HepG2 (cell line): ENCODE data around the gene ADARB2. TPM values are rescaled to one million over a fixed set of nuclear protein-coding genes. Genes with fewer than 3 reads are reported as not detected.

ENCODE experiments used
- ATAC-seq: fragments of 200-7000 bp; cut with Tn5 transposase; 3 replicates; pipeline ENCODE4 v1.9.1; 2020; ENCODE audit warnings: mild to moderate bottlenecking, moderate library complexity
- BruUV-seq: library from RNA; stranded (reverse); fragments of 400-500 nt; replicated peaks from 2 replicates; lab custom pipeline; 2021; lab: Mats Ljungman, UMichigan
- CTCF ChIA-PET: fragments of 300-600 bp; formaldehyde crosslinking; extraction: SDS; loops from one replicate; lab custom pipeline; 2021; ENCODE audit warnings: low total read pairs, inconsistent platforms, low intra/inter-chr PET ratio; lab: Yijun Ruan, JAX
- POLR2A ChIA-PET: fragments of 350-600 bp; sonication (Branson Sonifier 250); formaldehyde crosslinking; loops from one replicate; lab custom pipeline; 2020; ENCODE audit warnings: antibody characterized with exemption, inconsistent platforms; lab: Yijun Ruan, JAX
- DNase-seq: peaks from one replicate; pipeline ENCODE4 v3.0.0-alpha.2; 2015; ENCODE audit warnings: low spot score
- FAIRE-seq: peaks from 3 replicates; lab custom pipeline; 2011; peaks lifted over from hg19 to GRCh38; lab: Jason Lieb, UNC
- H2AFZ ChIP-seq: one replicate; pipeline ENCODE4 v1.6.1; 2011; ENCODE audit warnings: low read length, inconsistent platforms
- H3K27ac ChIP-seq: fragments of 300-600 bp; 3 replicates; pipeline ENCODE4 v1.8.0; 2011; ENCODE audit warnings: mixed run types, mild to moderate bottlenecking, mixed read lengths, low read length, inconsistent platforms; ENCODE audit not compliant: insufficient read depth; ENCODE audit errors: extremely low read length
- H3K27me3 ChIP-seq, 2 experiments: fragments of 200-600 bp in 1 of 2; 2 replicates in 1 of 2; 3 replicates in 1 of 2; pipeline versions ENCODE4 v1.6.0 to v1.8.0; 2011; ENCODE audit warnings: low read length in 2 of 2, mild to moderate bottlenecking in 2 of 2, moderate library complexity in 2 of 2, inconsistent platforms in 1 of 2; ENCODE audit not compliant: insufficient read depth in 2 of 2, control insufficient read depth in 1 of 2
- H3K36me3 ChIP-seq, 2 experiments: fragments of 200-600 bp in 1 of 2; replicated peaks in 1 of 2; 2 replicates in 1 of 2; 3 replicates in 1 of 2; pipeline versions ENCODE4 v1.5.1 to v1.8.0; 2011; ENCODE audit warnings: low read length in 2 of 2, inconsistent platforms in 1 of 2; ENCODE audit not compliant: insufficient read depth in 2 of 2, control insufficient read depth in 1 of 2
- H3K4me1 ChIP-seq: 2 replicates; pipeline ENCODE4 v1.5.1; 2012; ENCODE audit warnings: low read length, inconsistent platforms; ENCODE audit not compliant: insufficient read depth
- H3K4me2 ChIP-seq: 2 replicates; pipeline ENCODE4 v1.6.0; 2011; ENCODE audit warnings: low read depth, low read length, inconsistent platforms
- H3K4me3 ChIP-seq, 3 experiments: fragments of 200-600 bp in 1 of 3; sonication (generic), shearing (Covaris generic) in 1 of 3; replicated peaks in 1 of 3; 2 replicates each; pipeline ENCODE4 v1.5.1; 2011 to 2016; ENCODE audit warnings: low read length in 3 of 3, inconsistent platforms in 2 of 3, low read depth in 2 of 3, mild to moderate bottlenecking in 2 of 3, control low read depth in 1 of 3, mixed read lengths in 1 of 3; ENCODE audit not compliant: insufficient read depth in 1 of 3
- H3K79me2 ChIP-seq: one replicate; pipeline ENCODE4 v1.6.1; 2011; ENCODE audit warnings: low read length, inconsistent platforms; ENCODE audit not compliant: insufficient read depth
- H3K9ac ChIP-seq: 2 replicates; pipeline ENCODE4 v1.6.0; 2011; ENCODE audit warnings: mild to moderate bottlenecking, low read depth, low read length, inconsistent platforms; ENCODE audit not compliant: insufficient read depth
- H3K9me3 ChIP-seq: 2 replicates; pipeline ENCODE4 v1.5.1; 2012; ENCODE audit warnings: mild to moderate bottlenecking, low read length
- H4K20me1 ChIP-seq: 2 replicates; pipeline ENCODE4 v1.6.0; 2011; ENCODE audit warnings: inconsistent platforms, mild to moderate bottlenecking, low read length, moderate library complexity; ENCODE audit not compliant: insufficient read depth
- ATF4 ChIP-seq, 2 experiments: fragments of 450-650 bp in 1 of 2; sonication (generic) in 1 of 2; formaldehyde crosslinking; IDR thresholded peaks; 2 replicates each; pipeline versions ENCODE4 v1.5.0 to v1.8.0; 2020 to 2022; ENCODE audit warnings: mild to moderate bottlenecking in 1 of 2, missing genetic modification reagents in 1 of 2
- CREM ChIP-seq, 2 experiments: sonication (generic) in 1 of 2; formaldehyde crosslinking in 1 of 2; IDR thresholded peaks; 2 replicates each; pipeline versions ENCODE4 v1.4.0 to v1.6.1; 2016 to 2020; ENCODE audit warnings: antibody characterized with exemption in 1 of 2, mild to moderate bottlenecking in 1 of 2, missing genetic modification reagents in 1 of 2
- ELF3 ChIP-seq: IDR thresholded peaks from 2 replicates; pipeline ENCODE4 v1.6.1; 2016; ENCODE audit warnings: missing genetic modification reagents, missing compliant biosample characterization
- MAFF ChIP-seq: IDR thresholded peaks from 2 replicates; pipeline ENCODE4 v1.6.1; 2011; ENCODE audit warnings: low read depth, low read length, improper control_type of control experiment
- MTF2 ChIP-seq: sonication (generic); formaldehyde crosslinking; IDR thresholded peaks from 2 replicates; pipeline ENCODE4 v1.5.0; 2020; ENCODE audit warnings: missing genetic modification reagents, borderline replicate concordance
- SALL1 ChIP-seq: sonication (generic); formaldehyde crosslinking; IDR thresholded peaks from 2 replicates; pipeline ENCODE4 v1.8.0; 2022; ENCODE audit warnings: mild to moderate bottlenecking, missing genetic modification reagents
- SNAPC4 ChIP-seq: sonication (generic); formaldehyde crosslinking; IDR thresholded peaks from 2 replicates; pipeline ENCODE4 v1.4.0; 2020; ENCODE audit warnings: mild to moderate bottlenecking, missing genetic modification reagents
- TOE1 ChIP-seq: sonication (generic); formaldehyde crosslinking; IDR thresholded peaks from 2 replicates; pipeline ENCODE4 v1.4.0; 2020; ENCODE audit warnings: mild to moderate bottlenecking, missing genetic modification reagents
- ZBTB3 ChIP-seq: sonication (generic); formaldehyde crosslinking; IDR thresholded peaks from 2 replicates; pipeline ENCODE4 v1.4.0; 2020; ENCODE audit warnings: low read depth, mild to moderate bottlenecking, moderate library complexity, missing genetic modification reagents, borderline replicate concordance
- ZNF207 ChIP-seq: fragments of 450-650 bp; IDR thresholded peaks from 2 replicates; pipeline ENCODE4 v1.6.1; 2016; ENCODE audit warnings: antibody characterized with exemption, borderline replicate concordance
- ZNF224 ChIP-seq: sonication (generic); formaldehyde crosslinking; IDR thresholded peaks from 2 replicates; pipeline ENCODE4 v1.5.0; 2020; ENCODE audit warnings: mild to moderate bottlenecking, missing genetic modification reagents
- ZNF333 ChIP-seq: sonication (generic); formaldehyde crosslinking; IDR thresholded peaks from 2 replicates; pipeline ENCODE4 v1.4.0; 2020; ENCODE audit warnings: mild to moderate bottlenecking, missing genetic modification reagents, borderline replicate concordance
- ZNF383 ChIP-seq: sonication (generic); formaldehyde crosslinking; IDR thresholded peaks from 2 replicates; pipeline ENCODE4 v1.4.0; 2020; ENCODE audit warnings: missing genetic modification reagents, mild to moderate bottlenecking, borderline replicate concordance
- ZNF549 ChIP-seq: sonication (generic); formaldehyde crosslinking; IDR thresholded peaks from 2 replicates; pipeline ENCODE4 v1.5.0; 2020; ENCODE audit warnings: missing genetic modification reagents
- ZNF607 ChIP-seq: sonication (generic); formaldehyde crosslinking; IDR thresholded peaks from 2 replicates; pipeline ENCODE4 v1.5.1; 2020; ENCODE audit warnings: missing genetic modification reagents, mild to moderate bottlenecking, borderline replicate concordance
- WGBS: methylation state at CpG from one replicate; pipeline ENCODE4 v1.1.6; 2017; ENCODE audit warnings: low lambda C conversion rate; 5-methylcytosine and 5-hydroxymethylcytosine counted together
- in situ Hi-C: cut with HindIII; loops from 2 replicates; pipeline ENCODE4 v1.10.0; 2017; ENCODE audit warnings: low pct_unique_long_range_greater_than_20kb; ENCODE audit not compliant: extremely low pct_ligation_motif_present
- intact Hi-C: fragments of 100-400 bp; cut with micrococcal nuclease; formaldehyde crosslinking; loops from one replicate; pipeline ENCODE4 v1.10.0; 2022; ENCODE audit not compliant: unreplicated experiment
- polyA plus RNA-seq, 8 experiments: library from polyadenylated mRNA; depleted of rRNA in 3 of 8; stranded (reverse) in 7 of 8; unstranded in 1 of 8; fragments of >200 nt; fragmentation: Illumina TruSeq in 4 of 8; extraction: Trizol in 4 of 8; gene quantifications; 2 replicates each; pipeline versions ENCODE4 v1.2.1 to v1.2.3, GENCODE V29; 2011 to 2016; ENCODE audit warnings: low read depth in 4 of 8, missing spikeins in 1 of 8, mixed read lengths in 1 of 8; ENCODE audit not compliant: insufficient read depth in 1 of 8
- total RNA-seq, 5 experiments: library from RNA; depleted of rRNA; stranded (reverse); fragments of >200 nt; fragmentation: Illumina TruSeq; extraction: Trizol; gene quantifications; 2 replicates each; pipeline ENCODE4 v1.2.3, GENCODE V29; 2016; ENCODE audit warnings: low read depth in 1 of 5
- TF ChIP-seq, protein P1 (sequence below): sonication (generic); formaldehyde crosslinking; conservative IDR thresholded peaks from 2 replicates; pipeline ENCODE4 v1.4.0; 2020; ENCODE audit warnings: missing genetic modification reagents
- TF ChIP-seq, protein P2 (sequence below): IDR thresholded peaks from 2 replicates; pipeline ENCODE4 v1.6.1; 2016; ENCODE audit warnings: low read depth, borderline replicate concordance
- TF ChIP-seq, protein P3 (sequence below): sonication (generic); formaldehyde crosslinking; IDR thresholded peaks from 2 replicates; pipeline ENCODE4 v1.5.0; 2020; ENCODE audit warnings: missing genetic modification reagents

Gene ADARB2
- total and polyA plus RNA-seq, 2 of the 13 experiments (the other 11 are each of a cell fraction or from before 2014, with no cell fraction given) = not detected

- Histone ChIP-seq H3K4me3 (no peak overlapping the region), H3K36me3 (no peaks in the 10 kb centered on the region), H3K4me2 (no peak overlapping the region), H3K9me3 (no peaks in the 10 kb centered on the region), H3K27me3 (peaks cover 2 to 49% of the 10 kb centered on the region in 2 experiments; a peak in 4 of 5 replicates), H3K79me2 (no peaks in the 10 kb centered on the region), H4K20me1 (no peaks in the 10 kb centered on the region), H3K27ac (no peak overlapping the region), H2AFZ (no peak overlapping the region), H3K9ac (no peak overlapping the region), H3K4me1 (no peaks in the 10 kb centered on the region)
- WGBS = 2% methylated on average over 5 of the region's 8 CpGs
- ATAC-seq (no peak), DNase-seq (no peak), FAIRE-seq (no peak)
- ChIA-PET POLR2A (no interaction called here), CTCF (no interaction called here)
- intact Hi-C loops = no loop called here
- in situ Hi-C loops = no loop called here
- no TSS peak for BruUV-seq
- no peak for TF ChIP-seq ZBTB3 (CRISPR knock-in tag)
- no peak for TF ChIP-seq ZNF383 (CRISPR knock-in tag)
- TF ChIP-seq, protein P1, sequence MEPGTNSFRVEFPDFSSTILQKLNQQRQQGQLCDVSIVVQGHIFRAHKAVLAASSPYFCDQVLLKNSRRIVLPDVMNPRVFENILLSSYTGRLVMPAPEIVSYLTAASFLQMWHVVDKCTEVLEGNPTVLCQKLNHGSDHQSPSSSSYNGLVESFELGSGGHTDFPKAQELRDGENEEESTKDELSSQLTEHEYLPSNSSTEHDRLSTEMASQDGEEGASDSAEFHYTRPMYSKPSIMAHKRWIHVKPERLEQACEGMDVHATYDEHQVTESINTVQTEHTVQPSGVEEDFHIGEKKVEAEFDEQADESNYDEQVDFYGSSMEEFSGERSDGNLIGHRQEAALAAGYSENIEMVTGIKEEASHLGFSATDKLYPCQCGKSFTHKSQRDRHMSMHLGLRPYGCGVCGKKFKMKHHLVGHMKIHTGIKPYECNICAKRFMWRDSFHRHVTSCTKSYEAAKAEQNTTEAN (CRISPR knock-in tag) = no peak
- TF ChIP-seq MTF2 (CRISPR knock-in tag) = no peak
- no peak for TF ChIP-seq MAFF
- TF ChIP-seq ZNF607 (CRISPR knock-in tag) = no peak
- no peak for TF ChIP-seq SNAPC4 (CRISPR knock-in tag)
- TF ChIP-seq ZNF224 = no peak
- no peak for TF ChIP-seq SALL1
- TF ChIP-seq ELF3 (CRISPR knock-in tag) = no peak
- TF ChIP-seq, protein P2, sequence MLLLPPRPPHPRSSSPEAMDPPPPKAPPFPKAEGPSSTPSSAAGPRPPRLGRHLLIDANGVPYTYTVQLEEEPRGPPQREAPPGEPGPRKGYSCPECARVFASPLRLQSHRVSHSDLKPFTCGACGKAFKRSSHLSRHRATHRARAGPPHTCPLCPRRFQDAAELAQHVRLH = no peak
- TF ChIP-seq CREM (IDR thresholded peaks at IDR 0.05) = no peak
- TF ChIP-seq CREM (CRISPR knock-in tag; IDR thresholded peaks at IDR 0.05) = no peak
- TF ChIP-seq ZNF333 (CRISPR knock-in tag) = no peak
- no peak for TF ChIP-seq ATF4 (CRISPR knock-in tag; IDR thresholded peaks at IDR 0.05)
- no peak for TF ChIP-seq ZNF549
- TF ChIP-seq TOE1 (CRISPR knock-in tag) = no peak
- TF ChIP-seq, protein P3, sequence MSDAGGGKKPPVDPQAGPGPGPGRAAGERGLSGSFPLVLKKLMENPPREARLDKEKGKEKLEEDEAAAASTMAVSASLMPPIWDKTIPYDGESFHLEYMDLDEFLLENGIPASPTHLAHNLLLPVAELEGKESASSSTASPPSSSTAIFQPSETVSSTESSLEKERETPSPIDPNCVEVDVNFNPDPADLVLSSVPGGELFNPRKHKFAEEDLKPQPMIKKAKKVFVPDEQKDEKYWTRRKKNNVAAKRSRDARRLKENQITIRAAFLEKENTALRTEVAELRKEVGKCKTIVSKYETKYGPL (CRISPR knock-in tag) = no peak
- no peak for TF ChIP-seq ZNF207
These were observed 453.2 kb downstream of the ADARB2 start for GRCh38 chr10:1284076-1284475.
